ENCODE measurements around the gene PRIMA1.

DNA sequence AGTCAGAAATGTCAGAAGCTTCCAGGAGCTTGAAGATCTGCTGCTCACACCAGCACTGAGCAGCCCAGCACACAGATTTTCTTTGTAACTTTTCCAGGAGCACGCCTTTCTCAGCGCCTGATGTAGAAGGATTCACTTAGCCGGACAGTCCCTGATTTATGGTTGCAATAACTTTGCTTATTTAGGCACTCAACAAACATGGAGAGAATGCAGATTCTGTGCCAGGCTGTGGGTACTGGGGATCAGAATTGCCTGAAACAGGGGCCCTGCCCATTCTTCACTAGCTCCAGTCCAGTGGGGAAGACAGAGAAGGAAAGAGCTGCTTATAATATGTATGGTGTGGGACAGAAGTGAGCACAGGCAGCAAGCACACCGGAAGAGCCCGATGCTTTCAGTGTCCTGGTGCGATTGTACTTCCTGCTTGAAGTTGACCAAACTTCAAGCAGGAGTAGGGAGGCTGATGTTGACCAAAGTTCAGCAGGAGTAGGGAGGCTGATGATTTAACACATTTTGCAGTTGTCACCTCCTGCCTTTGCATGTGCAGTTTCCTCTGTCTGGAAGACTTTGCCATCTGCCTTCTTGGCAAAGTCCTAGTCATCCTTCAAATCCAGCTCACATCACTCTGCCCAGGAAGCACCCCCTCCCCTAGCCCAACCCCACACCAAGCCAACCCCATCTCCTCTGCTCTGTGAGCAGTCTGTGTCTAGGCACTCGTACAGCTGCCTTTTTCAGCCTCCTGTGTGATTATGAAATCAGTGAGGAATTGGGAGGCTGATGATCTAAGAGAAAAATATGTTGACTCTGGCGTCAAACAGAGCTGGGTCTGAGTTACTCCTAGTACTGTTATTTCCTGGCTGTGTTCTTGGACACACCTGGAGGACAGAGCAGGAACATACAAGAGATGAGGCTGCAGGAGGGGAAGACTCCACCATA is 12.0 kb upstream of the PRIMA1 start:
- TF ChIP-seq GATA2 (IDR thresholded peaks at IDR 0.05; ENCODE audit: low read depth, low read length) (no peak), GATA3 (IDR thresholded peaks at IDR 0.05; ENCODE audit: low read depth, low read length) (no peak)
